ENCODE measurements around the gene IPO7. TPM values are rescaled to one million over a fixed set of nuclear protein-coding genes. Genes with fewer than 3 reads are reported as not detected.
"Not testable (repeated sequence)": the region's sequence is repeated elsewhere in the genome, so short reads cannot be mapped to it uniquely, and the experiment has no call there.

The IPO7 gene
- total RNA-seq, 1 experiment from 2014 or later = 205 TPM

DNA sequence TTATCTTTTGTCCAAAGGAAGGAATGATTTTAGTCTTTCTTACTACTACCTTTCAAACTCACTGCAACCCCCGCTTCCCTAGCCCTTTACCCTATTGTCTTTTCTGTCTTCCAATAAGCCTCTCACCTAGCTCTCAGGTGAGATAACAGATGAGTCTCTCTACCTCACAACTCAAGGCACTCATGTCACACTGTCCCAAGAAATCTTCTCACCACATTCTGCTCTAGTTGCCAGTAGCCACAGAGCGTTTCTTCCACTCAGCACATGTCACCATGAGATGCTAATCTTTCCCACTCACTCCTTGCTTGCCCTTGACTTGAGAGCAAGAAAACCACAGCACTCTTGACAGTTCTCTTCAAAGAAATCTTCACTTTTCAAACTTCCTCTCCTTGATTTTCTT lies 37.4 kb upstream of the IPO7 start:
- Mint-ChIP-seq H3K27me3 (ENCODE audit: low read depth) (no peaks in the 10 kb centered on the region), H3K4me3 (no peak overlapping the region; a peak in 1 of 5 replicates), H3K4me1 (peaks cover 25 to 30% of the 10 kb centered on the region in 2 experiments), H3K36me3 (ENCODE audit: insufficient read depth in 1 of 3, low read depth in 3 of 3) (no peaks in the 10 kb centered on the region; a peak in 1 of 7 replicates), H3K9me3 (no peaks in the 10 kb centered on the region), H3K27ac (peak overlapping the region in 1 of 3 experiments; percentile 23; a peak in 2 of 7 replicates)
- no peak overlapping the region for H2BK20ac ChIP-seq (ENCODE audit: low read depth, low read length, poor library complexity, severe bottlenecking)
- H4K91ac ChIP-seq (ENCODE audit: insufficient read length, low read depth, low read length) = no peak overlapping the region
- no peak overlapping the region for H3K23ac ChIP-seq (ENCODE audit: insufficient read length, low read depth, low read length)
- WGBS (ENCODE audit: extremely low coverage, insufficient read length, low lambda C conversion rate) = no CpG with 5 or more reads among the region's 2 CpGs
- H2BK120ac ChIP-seq (ENCODE audit: low read depth, low read length, poor library complexity, severe bottlenecking) = no peak overlapping the region
- no peak overlapping the region for H2AK5ac ChIP-seq (ENCODE audit: insufficient read length, low read length)
- H3K23me2 ChIP-seq (ENCODE audit: insufficient read length, low read depth, low read length, poor library complexity, severe bottlenecking) = no peaks in the 10 kb centered on the region
- H3K4ac ChIP-seq (ENCODE audit: low read depth, low read length) = no peak overlapping the region
- H2BK5ac ChIP-seq (ENCODE audit: insufficient read length, low read length) = no peak overlapping the region
- H3K9ac ChIP-seq (ENCODE audit: extremely low read depth, insufficient read length, low read length) = no peak overlapping the region
- no peak overlapping the region for H2AFZ ChIP-seq (ENCODE audit: low read length)
- no peak overlapping the region for H3K14ac ChIP-seq (ENCODE audit: insufficient read depth, low read length)
- no peak overlapping the region for H3K18ac ChIP-seq (ENCODE audit: insufficient read length, low read depth, low read length)
- no peak overlapping the region for H3K56ac ChIP-seq (ENCODE audit: insufficient read length, low read depth, low read length)
- H3K9me3 ChIP-seq (ENCODE audit: control insufficient read depth, low read depth, low read length) = no peaks in the 10 kb centered on the region
- no peak for DNase-seq
- H4K20me1 ChIP-seq (ENCODE audit: control insufficient read depth, insufficient read depth, insufficient read length) = no peaks in the 10 kb centered on the region
- H3K27ac ChIP-seq (ENCODE audit: insufficient read length, low read depth, low read length) = no peak overlapping the region
- no peak overlapping the region for H4K5ac ChIP-seq (ENCODE audit: insufficient read length, low read depth, low read length)
- no peak overlapping the region for H2BK12ac ChIP-seq (ENCODE audit: insufficient read length, low read depth, low read length)
- no peaks in the 10 kb centered on the region; the same call in 1 of the 2 replicates for H3K27me3 ChIP-seq (ENCODE audit: insufficient read depth, low read length)
- H3K79me2 ChIP-seq (ENCODE audit: insufficient read depth, low read length) = no peaks in the 10 kb centered on the region
- no peak overlapping the region for H3T11ph ChIP-seq (ENCODE audit: low read length)
- peaks cover 2% of the 10 kb centered on the region for H3K4me1 ChIP-seq (ENCODE audit: insufficient read depth, low read length)
- H3K4me2 ChIP-seq (ENCODE audit: insufficient read depth, insufficient read length, low read length) = no peak overlapping the region
- TF ChIP-seq, protein P1, sequence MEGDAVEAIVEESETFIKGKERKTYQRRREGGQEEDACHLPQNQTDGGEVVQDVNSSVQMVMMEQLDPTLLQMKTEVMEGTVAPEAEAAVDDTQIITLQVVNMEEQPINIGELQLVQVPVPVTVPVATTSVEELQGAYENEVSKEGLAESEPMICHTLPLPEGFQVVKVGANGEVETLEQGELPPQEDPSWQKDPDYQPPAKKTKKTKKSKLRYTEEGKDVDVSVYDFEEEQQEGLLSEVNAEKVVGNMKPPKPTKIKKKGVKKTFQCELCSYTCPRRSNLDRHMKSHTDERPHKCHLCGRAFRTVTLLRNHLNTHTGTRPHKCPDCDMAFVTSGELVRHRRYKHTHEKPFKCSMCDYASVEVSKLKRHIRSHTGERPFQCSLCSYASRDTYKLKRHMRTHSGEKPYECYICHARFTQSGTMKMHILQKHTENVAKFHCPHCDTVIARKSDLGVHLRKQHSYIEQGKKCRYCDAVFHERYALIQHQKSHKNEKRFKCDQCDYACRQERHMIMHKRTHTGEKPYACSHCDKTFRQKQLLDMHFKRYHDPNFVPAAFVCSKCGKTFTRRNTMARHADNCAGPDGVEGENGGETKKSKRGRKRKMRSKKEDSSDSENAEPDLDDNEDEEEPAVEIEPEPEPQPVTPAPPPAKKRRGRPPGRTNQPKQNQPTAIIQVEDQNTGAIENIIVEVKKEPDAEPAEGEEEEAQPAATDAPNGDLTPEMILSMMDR (conservative IDR thresholded peaks at IDR 0.05) = no peak
- no peak overlapping the region for H2BK15ac ChIP-seq (ENCODE audit: low read depth, low read length)
- H4K8ac ChIP-seq (replicated peaks; ENCODE audit: insufficient read length, low read depth, low read length) = no peak overlapping the region
- H3K79me1 ChIP-seq (ENCODE audit: insufficient read depth, low read depth, low read length, poor library complexity, severe bottlenecking) = no peaks in the 10 kb centered on the region

DNA sequence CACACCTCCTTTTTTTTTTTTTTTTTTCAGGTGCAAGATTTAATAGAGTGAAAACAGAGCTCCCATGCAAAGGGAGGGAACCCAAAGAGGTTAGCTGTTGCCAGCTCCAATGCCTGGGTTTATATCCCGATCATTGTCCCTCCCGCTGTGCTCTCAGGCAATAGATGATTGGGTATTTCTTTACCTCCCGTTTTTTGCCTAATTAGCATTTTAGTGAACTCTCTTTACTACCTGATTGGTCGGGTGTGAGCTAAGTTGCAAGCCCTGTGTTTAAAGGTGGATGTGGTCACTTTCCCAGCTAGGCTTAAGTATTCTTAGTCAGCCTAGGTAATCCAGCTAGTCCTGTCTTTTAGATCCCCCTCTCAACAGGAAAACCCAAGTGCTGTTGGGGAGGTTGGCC lies 36.7 kb upstream of the IPO7 start:
- H3K4me1 ChIP-seq (ENCODE audit: insufficient read depth, low read length); H3K23me2 ChIP-seq (ENCODE audit: insufficient read length, low read depth, low read length, poor library complexity, severe bottlenecking); H2AK5ac ChIP-seq (ENCODE audit: insufficient read length, low read length); H2AFZ ChIP-seq (ENCODE audit: low read length); H2BK20ac ChIP-seq (ENCODE audit: low read depth, low read length, poor library complexity, severe bottlenecking); H3K36me3 Mint-ChIP-seq (ENCODE audit: insufficient read depth in 1 of 3, low read depth in 3 of 3); H3K27ac ChIP-seq (ENCODE audit: insufficient read length, low read depth, low read length); H2BK15ac ChIP-seq (ENCODE audit: low read depth, low read length); H3K18ac ChIP-seq (ENCODE audit: insufficient read length, low read depth, low read length); H3K56ac ChIP-seq (ENCODE audit: insufficient read length, low read depth, low read length); H4K91ac ChIP-seq (ENCODE audit: insufficient read length, low read depth, low read length); H2BK5ac ChIP-seq (ENCODE audit: insufficient read length, low read length); H4K20me1 ChIP-seq (ENCODE audit: control insufficient read depth, insufficient read depth, insufficient read length); H3K4me2 ChIP-seq (ENCODE audit: insufficient read depth, insufficient read length, low read length); H3K14ac ChIP-seq (ENCODE audit: insufficient read depth, low read length); DNase-seq; H4K5ac ChIP-seq (ENCODE audit: insufficient read length, low read depth, low read length); H3K9me3 Mint-ChIP-seq; H4K8ac ChIP-seq (replicated peaks; ENCODE audit: insufficient read length, low read depth, low read length); H3K79me1 ChIP-seq (ENCODE audit: insufficient read depth, low read depth, low read length, poor library complexity, severe bottlenecking); H3K27me3 Mint-ChIP-seq (ENCODE audit: low read depth); H3K4ac ChIP-seq (ENCODE audit: low read depth, low read length); H3K27me3 ChIP-seq (ENCODE audit: insufficient read depth, low read length); H3K9ac ChIP-seq (ENCODE audit: extremely low read depth, insufficient read length, low read length); H3K23ac ChIP-seq (ENCODE audit: insufficient read length, low read depth, low read length); H3K79me2 ChIP-seq (ENCODE audit: insufficient read depth, low read length); H3K9me3 ChIP-seq (ENCODE audit: control insufficient read depth, low read depth, low read length); H2BK12ac ChIP-seq (ENCODE audit: insufficient read length, low read depth, low read length); H3K27ac Mint-ChIP-seq; H3T11ph ChIP-seq (ENCODE audit: low read length); H3K4me3 Mint-ChIP-seq; H2BK120ac ChIP-seq (ENCODE audit: low read depth, low read length, poor library complexity, severe bottlenecking): not testable (repeated sequence)
- H3K4me1 Mint-ChIP-seq = peaks cover 25 to 30% of the 10 kb centered on the region in 2 experiments
- no CpG with 5 or more reads among the region's 4 CpGs for WGBS (ENCODE audit: extremely low coverage, insufficient read length, low lambda C conversion rate)
